AG04449 (cell line): Measurements from ENCODE around the gene MT1X.
"Not testable (repeated sequence)": the region's sequence is repeated elsewhere in the genome, so short reads cannot be mapped to it uniquely, and the experiment has no call there.

Experiments
- CTCF ChIA-PET: fragments of 350-600 bp; formaldehyde crosslinking; extraction: SDS; loops from one replicate; lab custom pipeline; 2021; ENCODE audit warnings: antibody characterized with exemption; lab: Yijun Ruan, JAX
- POLR2A ChIA-PET: fragments of 400-600, 350-600 bp; formaldehyde crosslinking; extraction: SDS; loops from one replicate; lab custom pipeline; 2020; ENCODE audit warnings: antibody characterized with exemption, inconsistent platforms; lab: Yijun Ruan, JAX
- DNase-seq: peaks from one replicate; pipeline ENCODE4 v3.0.0-alpha.2; 2010; ENCODE audit warnings: low read depth, low spot score
- H3K4me3 ChIP-seq: 2 replicates; pipeline ENCODE4 v1.5.1; 2011; ENCODE audit warnings: low read depth, mild to moderate bottlenecking, control low read depth, low read length
- TF ChIP-seq, protein P1 (sequence below): IDR thresholded peaks from one replicate; pipeline ENCODE4 v1.5.1; 2011; ENCODE audit warnings: mild to moderate bottlenecking, moderate library complexity, low read length, control low read depth, inconsistent platforms; ENCODE audit not compliant: insufficient read depth; ENCODE audit errors: missing control alignments

Gene MT1X

DNA sequence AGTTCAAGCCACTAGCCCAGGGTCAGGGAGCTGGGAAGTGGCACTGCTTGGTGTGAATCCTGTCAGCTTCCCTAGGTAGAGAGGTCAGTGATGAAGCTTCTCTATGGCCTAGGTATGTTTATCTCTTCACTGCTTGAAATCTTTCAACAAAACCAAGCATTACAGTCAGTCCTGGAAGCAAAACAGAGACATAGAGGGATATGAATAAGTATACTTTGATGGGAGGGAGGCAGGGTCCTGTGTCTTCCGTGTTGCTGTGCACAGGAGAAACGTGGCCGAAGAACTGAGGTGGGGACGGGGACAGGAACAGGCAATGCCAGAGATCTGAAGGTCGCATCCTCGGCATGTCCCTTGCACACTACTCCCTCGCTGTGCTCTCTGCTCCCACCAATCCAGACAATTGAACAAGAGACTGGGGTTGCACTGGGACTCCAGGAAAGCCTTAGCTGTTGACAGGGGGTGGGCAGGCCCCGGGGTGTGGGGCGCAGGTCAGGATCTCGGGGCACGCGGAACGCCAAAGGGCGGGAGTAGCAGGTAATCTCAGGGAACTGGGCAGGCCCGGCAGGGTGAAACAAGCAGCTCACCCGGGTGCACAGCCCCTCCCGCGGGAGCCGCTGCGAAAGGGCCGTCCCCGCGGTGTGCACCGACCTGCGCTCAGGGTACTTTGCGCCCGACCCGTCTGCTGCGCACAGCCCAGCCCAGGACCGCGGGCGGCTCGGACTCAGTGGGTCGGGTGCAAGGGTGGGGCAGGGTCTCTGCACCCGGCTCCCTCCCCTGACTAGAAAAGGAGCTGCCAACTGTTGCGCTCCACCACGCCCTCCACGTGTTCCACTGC, 13.0 kb upstream of the MT1X start, which contains the start of gene MT1H:
TSS of gene MT1H (plus strand) at position 810 of the 835 bp plus-strand sequence. CDS start 71 bp downstream, outside the sequence.
- DNase-seq: no peak
- ChIA-PET CTCF (interaction anchor here (0.7 to 1.7 kb wide), 2 partner anchors 32 to 65 kb away, joined by 3 to 6 read pairs; no protein-coding TSS in a partner anchor), POLR2A (no interaction called here)
- TF ChIP-seq, protein P1, sequence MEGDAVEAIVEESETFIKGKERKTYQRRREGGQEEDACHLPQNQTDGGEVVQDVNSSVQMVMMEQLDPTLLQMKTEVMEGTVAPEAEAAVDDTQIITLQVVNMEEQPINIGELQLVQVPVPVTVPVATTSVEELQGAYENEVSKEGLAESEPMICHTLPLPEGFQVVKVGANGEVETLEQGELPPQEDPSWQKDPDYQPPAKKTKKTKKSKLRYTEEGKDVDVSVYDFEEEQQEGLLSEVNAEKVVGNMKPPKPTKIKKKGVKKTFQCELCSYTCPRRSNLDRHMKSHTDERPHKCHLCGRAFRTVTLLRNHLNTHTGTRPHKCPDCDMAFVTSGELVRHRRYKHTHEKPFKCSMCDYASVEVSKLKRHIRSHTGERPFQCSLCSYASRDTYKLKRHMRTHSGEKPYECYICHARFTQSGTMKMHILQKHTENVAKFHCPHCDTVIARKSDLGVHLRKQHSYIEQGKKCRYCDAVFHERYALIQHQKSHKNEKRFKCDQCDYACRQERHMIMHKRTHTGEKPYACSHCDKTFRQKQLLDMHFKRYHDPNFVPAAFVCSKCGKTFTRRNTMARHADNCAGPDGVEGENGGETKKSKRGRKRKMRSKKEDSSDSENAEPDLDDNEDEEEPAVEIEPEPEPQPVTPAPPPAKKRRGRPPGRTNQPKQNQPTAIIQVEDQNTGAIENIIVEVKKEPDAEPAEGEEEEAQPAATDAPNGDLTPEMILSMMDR: no peak
- no peak within 1 kb of the TSS for H3K4me3 ChIP-seq

DNA sequence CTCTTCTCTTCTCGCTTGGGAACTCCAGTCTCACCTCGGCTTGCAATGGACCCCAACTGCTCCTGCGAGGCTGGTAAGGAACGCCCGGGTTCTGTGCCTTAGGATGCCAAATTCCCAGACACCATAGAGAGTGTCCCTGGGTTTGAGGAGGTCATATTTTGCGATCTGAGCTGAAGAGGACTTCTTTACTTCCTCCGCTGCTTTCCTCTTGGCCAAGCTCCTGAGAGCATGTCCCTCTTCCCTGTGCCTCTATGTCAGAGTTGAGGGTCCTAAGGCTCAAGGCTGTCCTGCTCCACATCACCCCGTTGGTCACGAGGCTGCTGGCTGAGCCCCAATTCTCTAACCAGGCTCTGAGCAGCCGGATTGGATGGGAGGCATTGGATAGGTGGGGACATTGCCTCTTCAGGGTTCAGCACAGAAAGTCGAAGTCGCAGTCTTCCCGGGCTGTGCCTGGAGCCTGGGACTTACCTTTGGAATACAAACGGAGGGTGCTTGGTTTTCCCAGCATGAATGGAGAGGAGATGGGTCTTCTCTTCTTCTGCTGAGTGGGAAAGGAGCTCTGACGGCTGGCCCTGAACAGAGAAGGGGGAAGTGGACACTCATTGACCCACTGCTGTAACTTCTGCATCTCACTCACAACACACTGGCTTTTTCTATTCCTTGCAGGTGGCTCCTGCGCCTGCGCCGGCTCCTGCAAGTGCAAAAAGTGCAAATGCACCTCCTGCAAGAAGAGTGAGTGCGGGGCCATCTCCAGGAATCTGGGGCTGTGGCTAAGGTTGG, 12.2 kb upstream of the MT1X start:
- ChIA-PET CTCF (interaction anchor here (0.9 to 1.7 kb wide), 3 partner anchors 31 to 117 kb away, joined by 3 to 6 read pairs (median 3); no protein-coding TSS in a partner anchor), POLR2A (interaction anchor here (1.0 kb wide), 1 partner anchor 13 kb away, joined by 4 read pairs; no protein-coding TSS in a partner anchor)
- H3K4me3 ChIP-seq: no peak overlapping the region

DNA sequence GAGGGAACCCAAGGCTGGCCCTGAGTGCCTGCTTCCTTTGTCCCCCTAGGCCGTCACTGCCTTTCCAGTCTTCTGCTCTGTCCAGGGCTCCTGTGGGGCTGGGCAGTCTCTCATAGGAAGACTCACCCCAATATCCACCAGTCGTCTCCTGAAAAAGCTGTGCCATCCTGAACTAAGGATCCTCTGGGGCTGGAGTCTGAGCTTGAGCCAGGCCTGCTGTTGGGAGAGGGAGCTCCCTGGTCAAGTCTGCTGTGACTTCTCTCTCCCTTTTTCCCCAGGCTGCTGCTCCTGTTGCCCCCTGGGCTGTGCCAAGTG, 11.7 kb upstream of the MT1X start:
- DNase-seq: no peak
- ChIA-PET POLR2A (interaction anchor here (1.0 kb wide), 1 partner anchor 13 kb away, joined by 4 read pairs; no protein-coding TSS in a partner anchor), CTCF (interaction anchor here (0.9 to 1.7 kb wide), 3 partner anchors 31 to 117 kb away, joined by 3 to 6 read pairs (median 3); no protein-coding TSS in a partner anchor)

More for the DNA sequence above, 12.2 kb upstream of the MT1X start:
- TF ChIP-seq, protein P1: no peak
- no peak for DNase-seq

DNA sequence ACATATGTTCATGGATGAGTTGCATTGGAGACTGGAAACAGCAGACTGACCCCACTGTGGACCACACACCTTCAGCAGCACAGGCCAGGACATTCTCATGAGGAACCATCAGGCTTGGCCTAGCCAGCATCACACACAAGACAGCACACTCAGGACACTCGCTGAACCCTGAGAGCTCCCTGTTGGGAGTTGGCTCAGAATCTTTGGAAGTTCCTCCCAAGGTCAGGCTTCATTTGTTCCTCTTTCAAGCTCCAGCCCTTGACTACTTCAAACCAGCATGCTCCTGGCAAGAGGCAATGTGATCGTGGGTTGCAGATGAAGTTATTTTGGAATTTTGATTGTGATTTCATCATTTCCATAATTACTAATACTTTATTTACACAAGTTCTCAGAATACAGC, 10.6 kb upstream of the MT1X start:
- POLR2A ChIA-PET: interaction anchor here (1.2 kb wide), 1 partner anchor 46 kb away, joined by 3 read pairs; the partner anchor contains the start of gene MT1E
- not testable (repeated sequence) for DNase-seq, H3K4me3 ChIP-seq
- CTCF ChIA-PET: interaction anchor here (1.1 kb wide), 1 partner anchor 13 kb away, joined by 4 read pairs; no protein-coding TSS in a partner anchor

More for the DNA sequence above, 11.7 kb upstream of the MT1X start:
- no peak overlapping the region for H3K4me3 ChIP-seq
- TF ChIP-seq, protein P1: no peak

DNA sequence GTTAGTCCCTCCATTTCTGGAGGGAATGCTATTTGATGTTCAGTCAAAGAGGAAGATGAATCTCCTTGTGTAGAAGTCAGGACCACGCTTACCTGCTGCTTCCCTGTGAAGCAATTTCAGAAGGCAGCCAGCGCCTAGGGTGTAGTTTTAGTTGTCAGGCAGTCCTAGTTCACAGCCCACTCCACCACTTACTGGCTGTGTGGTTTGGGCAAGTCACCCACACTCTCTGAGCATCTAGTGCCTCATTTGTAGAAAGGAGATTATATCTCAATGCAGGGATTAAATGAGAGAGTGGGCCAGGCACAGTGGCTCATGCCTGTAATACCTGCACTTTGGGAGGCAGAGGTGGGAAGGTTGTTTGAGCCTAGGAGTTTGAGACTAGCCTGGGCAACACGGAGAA, 10.1 kb upstream of the MT1X start:
- not testable (repeated sequence) for H3K4me3 ChIP-seq, DNase-seq
- ChIA-PET CTCF (interaction anchor here (1.1 kb wide), 1 partner anchor 13 kb away, joined by 4 read pairs; no protein-coding TSS in a partner anchor), POLR2A (interaction anchor here (1.2 kb wide), 1 partner anchor 46 kb away, joined by 3 read pairs; the partner anchor contains the start of gene MT1E)

DNA sequence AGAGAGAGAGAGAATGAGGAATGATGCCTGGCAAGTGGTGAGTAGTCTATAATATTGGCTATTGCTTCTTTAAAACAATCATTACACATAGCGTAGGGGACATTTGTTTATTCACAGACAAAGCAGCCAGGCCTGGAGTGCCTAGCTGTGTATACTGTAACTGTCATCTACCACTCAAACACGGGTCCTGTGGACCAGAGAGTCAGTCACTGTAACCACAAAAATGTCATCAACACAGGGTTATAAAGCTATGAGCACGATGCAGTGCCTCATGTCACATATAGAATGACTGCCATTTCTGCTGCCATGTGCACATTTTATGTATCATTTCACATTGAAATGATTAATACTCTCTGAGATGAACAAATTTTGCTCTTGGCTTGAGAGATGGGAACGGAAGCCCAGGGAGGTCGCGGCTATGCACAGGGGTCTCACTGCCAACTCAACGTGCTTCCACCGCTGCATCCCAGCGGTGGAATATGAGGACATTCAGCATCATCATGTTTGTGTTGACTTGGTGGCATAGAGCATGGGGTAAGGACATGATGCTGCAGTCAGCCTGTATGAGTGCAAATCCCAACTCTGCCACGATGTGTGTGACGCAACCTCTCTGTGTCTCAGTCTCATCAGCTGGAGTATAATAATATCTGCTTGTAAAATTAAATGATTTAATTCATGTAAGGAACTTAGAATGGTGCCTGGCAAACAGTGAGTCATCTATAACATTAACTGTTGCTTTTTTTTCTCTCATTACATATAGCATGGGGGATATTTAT, 9.3 kb upstream of the MT1X start:
- ChIA-PET POLR2A (no interaction called here), CTCF (interaction anchor here (0.9 to 2.1 kb wide), 5 partner anchors 24 to 117 kb away, joined by 3 to 18 read pairs (median 3); no protein-coding TSS in a partner anchor)
- DNase-seq: no peak
- H3K4me3 ChIP-seq: no peak overlapping the region
- TF ChIP-seq, protein P1: no peak
